Mesendoderm (in vitro differentiated cells): Measurements from ENCODE around the gene KCNE4.
"Not testable (repeated sequence)": the region's sequence is repeated elsewhere in the genome, so short reads cannot be mapped to it uniquely, and the experiment has no call there.

Source experiments
- DNase-seq: peaks from one replicate; pipeline ENCODE4 v3.0.0; 2013
- H2AK5ac ChIP-seq: 2 replicates; pipeline ENCODE4 v1.6.1; 2013; ENCODE audit warnings: low read length, inconsistent platforms
- H2BK120ac ChIP-seq: 2 replicates; pipeline ENCODE4 v1.6.1; 2013; ENCODE audit warnings: low read depth, mild to moderate bottlenecking, low read length, moderate library complexity, mixed read lengths
- H2BK15ac ChIP-seq: replicated peaks from 2 replicates; pipeline ENCODE4 v1.6.1; 2013; ENCODE audit warnings: low read depth, mild to moderate bottlenecking, moderate library complexity
- H2BK5ac ChIP-seq: 2 replicates; pipeline ENCODE4 v1.6.1; 2013; ENCODE audit warnings: low read length, inconsistent platforms
- H3K18ac ChIP-seq: 2 replicates; pipeline ENCODE4 v1.6.1; 2013; ENCODE audit warnings: mild to moderate bottlenecking, low read length, mixed read lengths
- H3K23ac ChIP-seq: one replicate; pipeline ENCODE4 v1.6.1; 2013; ENCODE audit warnings: low read length
- H3K27ac ChIP-seq: 2 replicates; pipeline ENCODE4 v1.5.1; 2013; ENCODE audit warnings: low read depth, mild to moderate bottlenecking, inconsistent platforms, low read length, moderate library complexity
- H3K27me3 ChIP-seq: 2 replicates; pipeline ENCODE4 v1.6.1; 2013; ENCODE audit warnings: low read length, control low read depth, mild to moderate bottlenecking, inconsistent platforms; ENCODE audit not compliant: insufficient read depth, poor library complexity
- H3K36me3 ChIP-seq: 2 replicates; pipeline ENCODE4 v1.6.1; 2013; ENCODE audit warnings: low read length, inconsistent platforms; ENCODE audit not compliant: control insufficient read depth, insufficient read depth
- H3K4ac ChIP-seq: one replicate; pipeline ENCODE4 v1.6.1; 2013; ENCODE audit warnings: low read depth, mild to moderate bottlenecking, low read length, moderate library complexity
- H3K4me1 ChIP-seq: 2 replicates; pipeline ENCODE4 v1.6.1; 2013; ENCODE audit warnings: low read depth, low read length, inconsistent platforms; ENCODE audit not compliant: control insufficient read depth
- H3K4me2 ChIP-seq: 2 replicates; pipeline ENCODE4 v1.6.1; 2013; ENCODE audit warnings: low read length
- H3K4me3 ChIP-seq: 2 replicates; pipeline ENCODE4 v1.5.1; 2013; ENCODE audit warnings: mild to moderate bottlenecking, low read length
- H3K56ac ChIP-seq: one replicate; pipeline ENCODE4 v1.6.1; 2013; ENCODE audit warnings: low read length
- H3K79me1 ChIP-seq: 2 replicates; pipeline ENCODE4 v1.6.1; 2013; ENCODE audit warnings: low read length, inconsistent platforms
- H3K79me2 ChIP-seq: 2 replicates; pipeline ENCODE4 v1.6.1; 2013; ENCODE audit warnings: mild to moderate bottlenecking, low read length; ENCODE audit not compliant: control insufficient read depth, insufficient read depth
- H3K9ac ChIP-seq: 2 replicates; pipeline ENCODE4 v1.6.1; 2013; ENCODE audit warnings: low read length, inconsistent platforms
- H4K5ac ChIP-seq: one replicate; pipeline ENCODE4 v1.6.1; 2013; ENCODE audit warnings: low read length
- H4K8ac ChIP-seq: one replicate; pipeline ENCODE4 v1.6.1; 2013; ENCODE audit warnings: low read depth, mild to moderate bottlenecking, control low read depth, low read length, moderate library complexity
- WGBS: extraction: QIAGEN DNeasy Blood & Tissue Kit; methylation state at CpG from one replicate; pipeline ENCODE4 v1.1.7; 2013; ENCODE audit warnings: low lambda C conversion rate, missing lambda C conversion rate; ENCODE audit not compliant: insufficient coverage; ENCODE audit errors: extremely low coverage; 5-methylcytosine and 5-hydroxymethylcytosine counted together

Gene KCNE4

DNA sequence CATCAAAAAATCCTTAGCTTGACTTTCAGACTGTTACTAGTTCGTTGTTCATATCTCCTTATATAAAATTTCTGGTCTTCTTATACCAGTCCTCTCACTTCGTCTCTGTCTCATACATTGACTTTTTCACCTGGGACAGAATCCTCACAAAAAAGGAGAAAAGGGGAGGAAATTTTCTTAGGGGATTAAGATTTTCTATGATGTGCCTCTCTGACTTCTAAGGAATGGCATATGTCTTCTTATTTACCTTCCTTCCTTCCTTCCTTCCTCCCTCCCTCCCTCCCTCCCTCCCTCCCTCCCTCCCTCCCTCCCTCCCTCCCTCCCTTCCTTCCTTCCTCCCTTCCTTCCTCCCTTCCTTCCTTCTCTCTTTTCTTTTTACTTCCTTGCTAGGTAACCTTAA is 27.9 kb downstream of the KCNE4 start:
- H3K4me2 ChIP-seq, result no peak overlapping the region
- H3K9ac ChIP-seq, result no peak overlapping the region
- no peak overlapping the region for H3K56ac ChIP-seq
- no peaks in the 10 kb centered on the region for H3K27me3 ChIP-seq
- WGBS, result no CpG with 5 or more reads among the region's 2 CpGs
- no peak overlapping the region for H3K18ac ChIP-seq
- no peak overlapping the region for H3K4me3 ChIP-seq
- no peak for DNase-seq
- H3K4me1 ChIP-seq, result no peaks in the 10 kb centered on the region
- no peak overlapping the region for H2BK5ac ChIP-seq
- no peaks in the 10 kb centered on the region for H3K36me3 ChIP-seq
- H2BK15ac ChIP-seq, result no peak overlapping the region
- H2AK5ac ChIP-seq, result no peak overlapping the region
- H3K4ac ChIP-seq, result no peak overlapping the region
- no peak overlapping the region for H4K5ac ChIP-seq
- H3K79me1 ChIP-seq, result no peaks in the 10 kb centered on the region
- H3K27ac ChIP-seq, result no peak overlapping the region
- no peaks in the 10 kb centered on the region for H3K79me2 ChIP-seq
- no peak overlapping the region for H4K8ac ChIP-seq
- no peak overlapping the region for H2BK120ac ChIP-seq
- H3K23ac ChIP-seq, result no peak overlapping the region

DNA sequence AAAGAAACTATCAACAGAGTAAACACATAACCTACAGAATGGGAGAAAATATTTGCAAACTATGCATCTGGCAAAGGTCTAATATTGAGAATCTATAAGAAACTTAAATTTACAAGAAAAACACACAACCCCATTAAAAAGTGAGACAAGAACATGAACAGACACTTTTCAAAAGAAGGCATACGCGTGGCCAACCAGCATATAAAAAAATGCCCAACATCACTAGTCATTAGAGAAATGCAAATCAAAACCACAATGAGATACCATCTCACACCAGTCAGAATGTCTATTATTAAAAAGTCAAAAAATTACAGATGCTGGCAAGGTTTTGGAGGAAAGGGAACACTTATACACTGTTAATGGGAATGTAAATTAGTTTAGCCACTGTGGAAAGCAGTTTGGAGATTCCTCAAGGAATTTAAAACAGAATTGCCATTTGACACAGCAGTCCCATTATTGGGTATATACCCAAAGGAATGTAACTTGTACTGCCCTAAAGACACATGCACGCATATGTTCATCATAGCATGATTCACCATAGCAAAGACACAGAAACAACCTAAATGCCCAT is 28.9 kb downstream of the KCNE4 start:
- not testable (repeated sequence) for H2BK120ac ChIP-seq, H3K79me1 ChIP-seq
- WGBS, result no CpG with 5 or more reads among the region's 3 CpGs

DNA sequence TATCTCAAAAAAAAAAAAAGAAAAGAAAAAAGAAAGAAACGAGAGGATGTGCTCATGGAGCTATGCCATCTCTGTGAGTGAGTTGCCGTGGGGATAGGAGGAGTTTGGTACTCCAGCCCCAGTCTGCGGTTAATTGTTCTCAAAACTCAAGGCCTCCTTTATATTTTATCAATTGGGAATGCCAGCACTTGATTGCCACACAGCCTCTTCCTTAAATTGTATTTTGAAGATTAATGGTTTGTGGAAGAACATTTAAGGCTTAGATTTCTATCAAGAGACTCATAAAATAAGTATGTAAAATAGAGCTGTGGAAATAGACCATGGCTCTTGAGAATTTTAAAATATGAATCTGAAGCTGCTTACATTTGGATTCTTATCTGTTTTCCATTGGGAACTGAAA is 29.8 kb downstream of the KCNE4 start:
- no peak overlapping the region for H4K8ac ChIP-seq
- H2BK120ac ChIP-seq, result no peak overlapping the region
- no peaks in the 10 kb centered on the region for H3K79me2 ChIP-seq
- H3K4ac ChIP-seq, result no peak overlapping the region
- no peak overlapping the region for H3K4me3 ChIP-seq
- DNase-seq, result no peak
- H3K27ac ChIP-seq, result no peak overlapping the region
- no peak overlapping the region for H2AK5ac ChIP-seq
- WGBS, result no CpG with 5 or more reads among the region's 3 CpGs
- H3K9ac ChIP-seq, result no peak overlapping the region
- no peaks in the 10 kb centered on the region for H3K27me3 ChIP-seq
- no peak overlapping the region for H2BK15ac ChIP-seq
- no peaks in the 10 kb centered on the region for H3K79me1 ChIP-seq
- no peak overlapping the region for H3K18ac ChIP-seq
- H3K4me2 ChIP-seq, result no peak overlapping the region
- no peaks in the 10 kb centered on the region for H3K36me3 ChIP-seq
- H2BK5ac ChIP-seq, result no peak overlapping the region
- no peak overlapping the region for H3K23ac ChIP-seq
- H3K4me1 ChIP-seq, result no peaks in the 10 kb centered on the region
- H3K56ac ChIP-seq, result no peak overlapping the region
- no peak overlapping the region for H4K5ac ChIP-seq

More for the DNA sequence above, 28.9 kb downstream of the KCNE4 start:
- not testable (repeated sequence) for DNase-seq, H2BK5ac ChIP-seq, H4K8ac ChIP-seq, H3K4me1 ChIP-seq, H3K18ac ChIP-seq, H3K79me2 ChIP-seq, H3K9ac ChIP-seq, H3K56ac ChIP-seq, H3K27ac ChIP-seq, H2BK15ac ChIP-seq, H3K4me3 ChIP-seq, H4K5ac ChIP-seq, H2AK5ac ChIP-seq, H3K4ac ChIP-seq, H3K36me3 ChIP-seq, H3K27me3 ChIP-seq, H3K4me2 ChIP-seq, H3K23ac ChIP-seq

DNA sequence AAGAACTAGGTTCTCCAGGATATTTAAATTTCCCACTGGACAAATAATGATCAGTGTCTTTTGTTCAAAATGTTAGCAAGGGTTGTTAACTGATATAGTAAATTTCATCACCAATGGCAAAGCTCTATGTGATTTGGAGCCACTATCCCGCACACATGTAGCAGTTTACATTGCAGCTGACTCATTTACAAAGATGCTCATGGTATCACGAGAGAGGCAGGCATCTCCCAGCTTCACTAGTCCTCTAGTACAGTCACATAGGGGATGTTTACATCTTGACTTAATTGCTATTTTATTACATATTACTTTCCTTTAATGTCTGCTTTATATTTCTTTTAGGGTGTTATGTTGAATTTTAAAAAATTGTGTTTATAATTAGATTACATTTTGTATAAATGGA is 30.7 kb downstream of the KCNE4 start:
- H3K4me2 ChIP-seq, result no peak overlapping the region
- H3K9ac ChIP-seq, result no peak overlapping the region
- no peaks in the 10 kb centered on the region for H3K4me1 ChIP-seq
- no peak overlapping the region for H2AK5ac ChIP-seq
- H3K4ac ChIP-seq, result no peak overlapping the region
- H3K27ac ChIP-seq, result no peak overlapping the region
- no CpG with 5 or more reads among the region's 2 CpGs for WGBS
- no peak overlapping the region for H2BK15ac ChIP-seq
- H4K5ac ChIP-seq, result no peak overlapping the region
- H3K36me3 ChIP-seq, result no peaks in the 10 kb centered on the region
- H3K18ac ChIP-seq, result no peak overlapping the region
- H3K79me2 ChIP-seq, result no peaks in the 10 kb centered on the region
- H3K23ac ChIP-seq, result no peak overlapping the region
- no peak overlapping the region for H2BK5ac ChIP-seq
- H3K56ac ChIP-seq, result no peak overlapping the region
- H2BK120ac ChIP-seq, result no peak overlapping the region
- no peak overlapping the region for H3K4me3 ChIP-seq
- no peak overlapping the region for H4K8ac ChIP-seq
- H3K79me1 ChIP-seq, result no peaks in the 10 kb centered on the region
- H3K27me3 ChIP-seq, result no peaks in the 10 kb centered on the region
- DNase-seq, result no peak

DNA sequence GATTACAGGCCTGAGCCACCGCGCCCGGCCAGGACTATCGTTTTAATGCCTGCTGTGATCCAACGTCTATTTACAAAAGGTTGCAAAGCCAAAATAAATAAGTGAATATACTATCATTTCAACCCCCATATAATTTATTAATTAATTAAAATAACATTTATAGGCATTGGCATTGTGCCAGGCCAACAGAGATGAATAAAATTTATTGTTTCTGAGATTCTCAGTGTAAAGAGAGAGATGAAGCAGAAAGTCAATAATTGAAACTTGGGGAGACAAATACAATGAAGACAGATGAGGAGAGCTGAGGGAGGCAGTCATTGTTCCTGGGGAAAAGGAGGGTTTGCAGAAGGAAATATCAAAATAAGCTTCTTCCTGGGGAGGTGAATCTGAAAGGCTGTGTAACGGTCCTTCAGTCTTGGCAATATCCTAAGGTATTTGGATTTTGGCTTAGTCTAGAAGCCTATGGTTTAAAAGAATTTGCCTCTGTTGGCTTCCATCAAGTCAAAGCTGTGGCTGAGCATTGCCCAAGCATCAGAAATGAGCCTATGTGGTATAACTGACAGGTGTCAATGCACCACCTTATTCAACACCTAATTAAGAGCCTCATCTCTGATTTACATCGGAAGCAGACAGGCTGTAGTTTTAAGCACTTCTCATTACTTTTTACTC is 31.5 kb downstream of the KCNE4 start:
- Histone ChIP-seq H3K27ac (no peak overlapping the region), H2BK15ac (no peak overlapping the region), H4K8ac (no peak overlapping the region), H3K4me1 (no peaks in the 10 kb centered on the region), H3K9ac (no peak overlapping the region), H3K36me3 (no peaks in the 10 kb centered on the region), H2AK5ac (no peak overlapping the region), H3K4ac (no peak overlapping the region), H3K79me2 (no peaks in the 10 kb centered on the region), H4K5ac (no peak overlapping the region), H3K23ac (no peak overlapping the region), H3K79me1 (no peaks in the 10 kb centered on the region), H3K4me3 (no peak overlapping the region), H3K4me2 (no peak overlapping the region), H3K56ac (no peak overlapping the region), H2BK5ac (no peak overlapping the region), H3K18ac (no peak overlapping the region), H3K27me3 (no peaks in the 10 kb centered on the region), H2BK120ac (no peak overlapping the region)
- DNase-seq, result no peak
- WGBS, result no CpG with 5 or more reads among the region's 7 CpGs

DNA sequence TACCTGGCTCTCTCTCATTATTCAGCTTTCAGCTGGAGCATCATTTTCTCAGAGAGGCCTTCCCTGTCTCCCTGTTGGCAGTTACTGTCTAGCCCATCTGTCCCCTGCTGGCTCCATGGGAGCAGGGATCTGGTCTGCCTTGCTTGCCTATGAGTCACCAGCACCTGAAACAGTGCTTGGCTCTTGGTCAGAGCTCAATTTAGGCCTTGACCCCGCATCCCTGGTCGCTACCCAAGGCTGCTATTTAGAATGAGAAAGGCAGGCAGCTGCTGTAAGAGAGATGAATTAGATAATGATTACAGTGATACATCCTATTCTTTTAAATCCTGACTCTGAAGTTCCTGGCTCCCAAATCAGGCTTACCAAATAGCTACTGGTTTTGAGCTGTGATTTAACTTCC is 32.9 kb downstream of the KCNE4 start:
- Histone ChIP-seq H3K23ac (no peak overlapping the region), H3K9ac (no peak overlapping the region), H3K4ac (no peak overlapping the region), H2BK120ac (no peak overlapping the region), H3K79me2 (no peaks in the 10 kb centered on the region), H3K36me3 (no peaks in the 10 kb centered on the region), H2AK5ac (no peak overlapping the region), H3K27me3 (no peaks in the 10 kb centered on the region), H2BK5ac (no peak overlapping the region), H3K56ac (no peak overlapping the region), H4K8ac (no peak overlapping the region), H3K4me1 (no peaks in the 10 kb centered on the region), H3K4me3 (no peak overlapping the region), H3K79me1 (no peaks in the 10 kb centered on the region), H4K5ac (no peak overlapping the region), H3K4me2 (no peak overlapping the region), H3K27ac (no peak overlapping the region), H3K18ac (no peak overlapping the region), H2BK15ac (no peak overlapping the region)
- no CpG with 5 or more reads among the region's 2 CpGs for WGBS
- peak; percentile 62 for DNase-seq
